DOHH2 (cell line): ENCODE measurements around the gene ASAP2.

Source experiments
- H3F3A ChIP-seq: fragments of 200-600 bp; sonication (generic), shearing (Covaris generic); 2 replicates; pipeline ENCODE4 v1.6.0; 2016; ENCODE audit warnings: antibody characterized with exemption, mild to moderate bottlenecking; ENCODE audit not compliant: control insufficient read depth, insufficient read depth
- H3K27ac ChIP-seq: fragments of 200-600 bp; sonication (generic); 2 replicates; pipeline ENCODE4 v1.5.1; 2014; ENCODE audit warnings: low read depth, mild to moderate bottlenecking, low read length, moderate library complexity
- H3K27me3 ChIP-seq: fragments of 200-600 bp; sonication (generic); 2 replicates; pipeline ENCODE4 v1.6.1; 2014; ENCODE audit warnings: mild to moderate bottlenecking, low read length, mixed read lengths; ENCODE audit not compliant: control insufficient read depth
- H3K36me3 ChIP-seq: fragments of 200-600 bp; sonication (generic); 2 replicates; pipeline ENCODE4 v1.6.1; 2014; ENCODE audit warnings: mild to moderate bottlenecking, low read length, moderate library complexity, mixed read lengths; ENCODE audit not compliant: control insufficient read depth
- H3K4me1 ChIP-seq: fragments of 200-600 bp; sonication (generic); 2 replicates; pipeline ENCODE4 v1.6.1; 2014; ENCODE audit warnings: mild to moderate bottlenecking, low read length, mixed read lengths; ENCODE audit not compliant: control insufficient read depth
- H3K4me2 ChIP-seq: fragments of 200-600 bp; sonication (generic); 2 replicates; pipeline ENCODE4 v1.6.0; 2014; ENCODE audit warnings: mild to moderate bottlenecking, low read length, moderate library complexity
- H3K4me3 ChIP-seq: fragments of 200-600 bp; sonication (generic); 2 replicates; pipeline ENCODE4 v1.5.1; 2014; ENCODE audit warnings: mild to moderate bottlenecking, low read length, mixed read lengths
- H3K79me2 ChIP-seq: fragments of 200-600 bp; sonication (generic); 2 replicates; pipeline ENCODE4 v1.6.1; 2014; ENCODE audit warnings: mild to moderate bottlenecking, low read length, mixed read lengths; ENCODE audit not compliant: control insufficient read depth
- H3K9me2 ChIP-seq: fragments of 200-600 bp; sonication (generic); replicated peaks from 2 replicates; pipeline ENCODE4 v1.6.1; 2014; ENCODE audit warnings: mild to moderate bottlenecking, low read length, mixed read lengths; ENCODE audit not compliant: control insufficient read depth
- H3K9me3 ChIP-seq: fragments of 200-600 bp; sonication (generic); 2 replicates; pipeline ENCODE4 v1.6.1; 2014; ENCODE audit warnings: antibody characterized with exemption, low read length, mixed read lengths; ENCODE audit not compliant: control insufficient read depth, insufficient read depth
- H4K20me1 ChIP-seq: fragments of 200-600 bp; sonication (generic); 2 replicates; pipeline ENCODE4 v1.6.0; 2014; ENCODE audit warnings: low read depth, mild to moderate bottlenecking, antibody characterized with exemption, low read length, moderate library complexity; ENCODE audit not compliant: control insufficient read depth, insufficient read depth
- EZH2phosphoT487 ChIP-seq: fragments of 200-600 bp; sonication (generic); IDR thresholded peaks from 2 replicates; pipeline ENCODE4 v1.6.1; 2017; ENCODE audit warnings: borderline replicate concordance, mild to moderate bottlenecking, antibody characterized with exemption, low read length, moderate library complexity, mixed read lengths
- TF ChIP-seq, protein P1 (sequence below): fragments of 200-600 bp; sonication (generic); IDR thresholded peaks from one replicate; pipeline ENCODE4 v1.5.1; 2014; ENCODE audit warnings: antibody characterized with exemption, mild to moderate bottlenecking, low read depth, low read length; ENCODE audit not compliant: poor library complexity, severe bottlenecking

The ASAP2 gene

DNA sequence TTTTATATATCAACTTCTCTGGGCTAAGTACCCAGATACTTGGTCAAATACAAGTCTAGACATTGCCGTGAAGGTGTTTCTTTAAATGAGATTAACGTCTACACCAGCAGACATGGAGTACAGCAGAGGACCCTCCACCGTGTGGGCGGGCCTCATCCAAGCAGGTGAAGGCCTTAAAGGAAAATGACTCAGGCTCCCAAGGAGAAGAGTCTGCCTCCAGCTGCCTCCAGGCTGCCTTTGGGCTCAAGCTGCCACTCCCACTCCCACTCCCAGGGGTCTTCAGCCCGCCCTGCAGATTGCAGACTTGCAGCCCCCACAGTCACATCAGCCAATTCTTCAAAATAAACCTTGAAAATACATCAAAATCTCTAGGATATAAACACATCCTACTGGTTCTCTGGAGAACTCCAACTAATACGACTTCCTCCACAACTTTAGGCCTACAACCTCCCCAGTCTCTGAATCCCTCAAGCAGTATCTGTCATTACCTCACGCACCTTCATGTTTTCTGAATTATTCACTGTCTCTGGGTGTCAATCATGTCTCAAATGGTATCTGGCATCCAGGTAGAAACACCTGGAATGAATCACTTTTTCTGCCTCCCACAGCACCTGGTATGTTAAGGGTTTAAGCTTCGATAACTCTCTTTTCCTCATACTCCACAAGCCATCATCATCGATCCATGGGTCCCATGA lies 209.8 kb downstream of the ASAP2 start:
- peaks cover 28% of the 10 kb centered on the region for H3K36me3 ChIP-seq
- H4K20me1 ChIP-seq = no peaks in the 10 kb centered on the region
- H3K79me2 ChIP-seq = peaks cover 46% of the 10 kb centered on the region

DNA sequence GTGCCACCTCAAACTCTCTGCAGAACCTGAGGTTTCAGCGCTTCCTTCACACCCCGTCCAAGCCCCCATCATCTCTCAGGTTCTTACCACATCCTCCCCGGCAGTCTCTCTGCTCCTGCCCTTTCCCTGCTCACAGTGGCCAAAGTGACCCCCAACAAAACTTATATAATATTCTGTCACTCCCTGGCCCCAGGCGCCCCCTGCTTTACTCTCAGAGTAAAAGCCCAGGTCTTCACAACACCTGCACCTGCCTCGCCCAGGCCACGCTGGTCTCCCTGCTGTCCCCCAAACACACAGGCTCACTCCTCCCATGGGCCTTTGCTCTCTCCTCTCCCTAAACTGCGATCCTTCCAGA lies 210.3 kb downstream of the ASAP2 start:
- no peaks in the 10 kb centered on the region for H3K9me2 ChIP-seq
- H3F3A ChIP-seq = no peaks in the 10 kb centered on the region
- no peak overlapping the region for H3K4me2 ChIP-seq
- H3K27ac ChIP-seq = no peak overlapping the region
- H3K4me3 ChIP-seq = no peak overlapping the region
- H3K27me3 ChIP-seq = no peaks in the 10 kb centered on the region
- peaks cover 29% of the 10 kb centered on the region for H3K36me3 ChIP-seq
- H3K4me1 ChIP-seq = peaks cover 5% of the 10 kb centered on the region
- H4K20me1 ChIP-seq = no peaks in the 10 kb centered on the region
- TF ChIP-seq EZH2phosphoT487 = no peak
- TF ChIP-seq, protein P1, sequence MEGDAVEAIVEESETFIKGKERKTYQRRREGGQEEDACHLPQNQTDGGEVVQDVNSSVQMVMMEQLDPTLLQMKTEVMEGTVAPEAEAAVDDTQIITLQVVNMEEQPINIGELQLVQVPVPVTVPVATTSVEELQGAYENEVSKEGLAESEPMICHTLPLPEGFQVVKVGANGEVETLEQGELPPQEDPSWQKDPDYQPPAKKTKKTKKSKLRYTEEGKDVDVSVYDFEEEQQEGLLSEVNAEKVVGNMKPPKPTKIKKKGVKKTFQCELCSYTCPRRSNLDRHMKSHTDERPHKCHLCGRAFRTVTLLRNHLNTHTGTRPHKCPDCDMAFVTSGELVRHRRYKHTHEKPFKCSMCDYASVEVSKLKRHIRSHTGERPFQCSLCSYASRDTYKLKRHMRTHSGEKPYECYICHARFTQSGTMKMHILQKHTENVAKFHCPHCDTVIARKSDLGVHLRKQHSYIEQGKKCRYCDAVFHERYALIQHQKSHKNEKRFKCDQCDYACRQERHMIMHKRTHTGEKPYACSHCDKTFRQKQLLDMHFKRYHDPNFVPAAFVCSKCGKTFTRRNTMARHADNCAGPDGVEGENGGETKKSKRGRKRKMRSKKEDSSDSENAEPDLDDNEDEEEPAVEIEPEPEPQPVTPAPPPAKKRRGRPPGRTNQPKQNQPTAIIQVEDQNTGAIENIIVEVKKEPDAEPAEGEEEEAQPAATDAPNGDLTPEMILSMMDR = no peak
- peaks cover 51% of the 10 kb centered on the region for H3K79me2 ChIP-seq
- H3K9me3 ChIP-seq = no peaks in the 10 kb centered on the region

More for the DNA sequence above, 209.8 kb downstream of the ASAP2 start:
- Histone ChIP-seq H3K4me3 (no peak overlapping the region), H3K27ac (no peak overlapping the region), H3K9me3 (no peaks in the 10 kb centered on the region), H3K9me2 (no peaks in the 10 kb centered on the region), H3F3A (no peaks in the 10 kb centered on the region), H3K4me1 (no peaks in the 10 kb centered on the region), H3K27me3 (no peaks in the 10 kb centered on the region), H3K4me2 (no peak overlapping the region)
- TF ChIP-seq, protein P1 = no peak
- no peak for TF ChIP-seq EZH2phosphoT487

DNA sequence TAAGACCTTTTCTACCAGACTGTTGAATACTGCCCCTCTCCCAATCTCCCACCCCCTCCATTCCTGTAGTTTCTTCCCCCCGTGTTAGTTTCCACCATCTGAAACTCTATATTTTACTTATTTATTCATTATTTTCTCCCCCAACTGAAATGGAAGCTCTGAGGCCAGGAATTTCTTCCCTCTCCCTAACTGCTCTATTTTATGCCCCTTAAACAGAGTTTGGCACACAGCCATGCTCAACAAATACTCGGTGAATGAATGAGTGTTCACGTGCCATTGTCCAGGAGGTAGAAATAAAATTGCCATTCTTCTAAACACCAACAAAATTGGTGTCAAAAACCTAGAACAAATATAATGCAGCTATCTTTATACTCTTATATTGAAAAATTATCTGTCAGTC lies 211.1 kb downstream of the ASAP2 start:
- Histone ChIP-seq H3K9me2 (no peaks in the 10 kb centered on the region), H3K27me3 (no peaks in the 10 kb centered on the region), H3K9me3 (no peaks in the 10 kb centered on the region), H3K4me1 (peaks cover 11% of the 10 kb centered on the region), H3K36me3 (peaks cover 22% of the 10 kb centered on the region), H4K20me1 (no peaks in the 10 kb centered on the region), H3K27ac (no peak overlapping the region), H3K79me2 (peaks cover 59% of the 10 kb centered on the region), H3K4me3 (no peak overlapping the region), H3K4me2 (no peak overlapping the region), H3F3A (no peaks in the 10 kb centered on the region)
- no peak for TF ChIP-seq EZH2phosphoT487
- TF ChIP-seq, protein P1 = no peak

DNA sequence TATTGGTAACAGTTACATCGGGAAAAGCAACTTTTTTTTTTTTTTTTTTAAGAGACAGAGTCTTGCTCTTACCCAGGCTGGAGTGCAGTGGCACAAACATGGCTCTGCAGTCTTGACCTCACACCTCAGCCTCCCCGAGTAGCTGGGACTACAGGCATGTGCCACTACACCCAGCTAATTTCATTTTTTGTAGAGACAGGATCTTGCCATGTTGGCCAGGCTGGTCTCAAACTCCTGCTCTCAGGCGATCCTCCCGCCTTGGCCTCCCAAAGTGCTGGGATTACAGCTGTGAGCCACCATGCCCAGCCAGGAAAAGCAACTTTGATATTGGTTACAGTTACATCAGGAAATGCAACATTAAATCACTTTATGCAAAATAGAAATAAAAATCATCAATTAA lies 212.1 kb downstream of the ASAP2 start:
- Histone ChIP-seq H3K79me2 (peaks cover 66% of the 10 kb centered on the region), H3K9me3 (no peaks in the 10 kb centered on the region), H3K4me1 (peaks cover 11% of the 10 kb centered on the region), H3K27me3 (no peaks in the 10 kb centered on the region), H3K4me3 (no peak overlapping the region), H3F3A (no peaks in the 10 kb centered on the region), H3K27ac (no peak overlapping the region), H3K36me3 (peaks cover 21% of the 10 kb centered on the region), H3K9me2 (no peaks in the 10 kb centered on the region), H4K20me1 (no peaks in the 10 kb centered on the region), H3K4me2 (no peak overlapping the region)
- TF ChIP-seq EZH2phosphoT487 = no peak
- TF ChIP-seq, protein P1 = no peak
